MM.1S (cell line): ENCODE results near the gene NPW.
"Not testable (repeated sequence)": the region's sequence is repeated elsewhere in the genome, so short reads cannot be mapped to it uniquely, and the experiment has no call there.

Experiments
- DNase-seq: peaks from one replicate; pipeline ENCODE4 v3.0.0-alpha.2; 2015
- H2AFZ ChIP-seq: fragments of 300-600 bp; sonication (generic); 2 replicates; pipeline ENCODE4 v1.6.0; 2016; ENCODE audit warnings: antibody characterized with exemption, low read length
- H3F3A ChIP-seq: fragments of 300-600 bp; sonication (generic); 2 replicates; pipeline ENCODE4 v1.6.1; 2016; ENCODE audit warnings: mild to moderate bottlenecking, antibody characterized with exemption, low read length, moderate library complexity, mixed read lengths; ENCODE audit not compliant: insufficient read depth
- H3K27ac ChIP-seq: fragments of 300-600 bp; sonication (generic); 2 replicates; pipeline ENCODE4 v1.5.1; 2016; ENCODE audit warnings: mild to moderate bottlenecking, low read length
- H3K27me3 ChIP-seq: fragments of 300-600 bp; sonication (generic); replicated peaks from 2 replicates; pipeline ENCODE4 v1.6.0; 2016; ENCODE audit warnings: low read length; ENCODE audit not compliant: insufficient read depth
- H3K36me3 ChIP-seq: fragments of 300-600 bp; sonication (generic); replicated peaks from 2 replicates; pipeline ENCODE4 v1.6.1; 2016; ENCODE audit warnings: mild to moderate bottlenecking, low read length, mixed read lengths; ENCODE audit not compliant: insufficient read depth
- H3K4me1 ChIP-seq: fragments of 300-600 bp; sonication (generic); 2 replicates; pipeline ENCODE4 v1.6.1; 2016; ENCODE audit warnings: low read length, mixed read lengths
- H3K4me2 ChIP-seq: fragments of 300-600 bp; sonication (generic); 2 replicates; pipeline ENCODE4 v1.6.0; 2016; ENCODE audit warnings: low read depth, low read length
- H3K4me3 ChIP-seq: fragments of 300-600 bp; sonication (generic); 2 replicates; pipeline ENCODE4 v1.5.1; 2016; ENCODE audit warnings: low read length, mixed read lengths
- H3K79me2 ChIP-seq: fragments of 300-600 bp; sonication (generic); 2 replicates; pipeline ENCODE4 v1.6.1; 2016; ENCODE audit warnings: mixed run types, low read length, mixed read lengths
- H3K9ac ChIP-seq: fragments of 300-600 bp; sonication (generic); 2 replicates; pipeline ENCODE4 v1.6.1; 2016; ENCODE audit warnings: low read length, mixed read lengths
- H3K9me2 ChIP-seq: fragments of 300-600 bp; sonication (generic); replicated peaks from 2 replicates; pipeline ENCODE4 v1.6.1; 2016; ENCODE audit warnings: mild to moderate bottlenecking, low read length, mixed read lengths; ENCODE audit not compliant: insufficient read depth
- H3K9me3 ChIP-seq: fragments of 300-600 bp; sonication (generic); replicated peaks from 2 replicates; pipeline ENCODE4 v1.6.1; 2016; ENCODE audit warnings: mild to moderate bottlenecking, low read length, mixed read lengths; ENCODE audit not compliant: insufficient read depth
- H4K20me1 ChIP-seq: fragments of 300-600 bp; sonication (generic); 2 replicates; pipeline ENCODE4 v1.6.1; 2016; ENCODE audit warnings: mild to moderate bottlenecking, low read length, moderate library complexity, mixed read lengths; ENCODE audit not compliant: insufficient read depth
- CTCF ChIP-seq: fragments of 300-600 bp; sonication (generic); IDR thresholded peaks from 2 replicates; pipeline ENCODE4 v1.5.1; 2016; ENCODE audit warnings: antibody characterized with exemption, low read length, mixed read lengths
- EZH2 ChIP-seq: fragments of 300-600 bp; sonication (generic); optimal IDR thresholded peaks from 2 replicates; pipeline ENCODE3; 2017; ENCODE audit warnings: low read depth, mild to moderate bottlenecking, antibody characterized with exemption, low read length, mixed read lengths
- EZH2phosphoT487 ChIP-seq: fragments of 300-600 bp; sonication (generic); IDR thresholded peaks from 2 replicates; pipeline ENCODE4 v1.6.1; 2018; ENCODE audit warnings: antibody characterized with exemption, low read length

NPW gene

GRCh38 chr16:2008631-2009163 lies 10.9 kb upstream of the NPW start:
- peak; percentile 34 for DNase-seq
- peaks cover 6% of the 10 kb centered on the region; the same call in 1 of the 2 replicates for H4K20me1 ChIP-seq
- H3K4me1 ChIP-seq, result peaks cover 17% of the 10 kb centered on the region; the same call in 1 of the 2 replicates

GRCh38 chr16:2009164-2009711 lies 10.3 kb upstream of the NPW start:
- H2AFZ ChIP-seq, result peak overlapping the region; percentile 17; the same call in 1 of the 2 replicates
- H3K4me3 ChIP-seq, result peak overlapping the region; percentile 92
- H3K9ac ChIP-seq, result peak overlapping the region; percentile 89
- H3K9me2 ChIP-seq, result no peaks in the 10 kb centered on the region
- peak overlapping the region; percentile 47; the same call in 1 of the 2 replicates for H3K27ac ChIP-seq
- peaks cover 60% of the 10 kb centered on the region for H3K79me2 ChIP-seq
- no peaks in the 10 kb centered on the region for H3F3A ChIP-seq
- no peaks in the 10 kb centered on the region for H3K36me3 ChIP-seq
- H4K20me1 ChIP-seq, result peaks cover 6% of the 10 kb centered on the region; the same call in 1 of the 2 replicates
- TF ChIP-seq EZH2, result no peak
- no peak for TF ChIP-seq CTCF
- no peak for TF ChIP-seq EZH2phosphoT487
- peak; percentile 22 for DNase-seq
- peak overlapping the region; percentile 96 for H3K4me2 ChIP-seq
- H3K4me1 ChIP-seq, result peaks cover 17% of the 10 kb centered on the region; the same call in 1 of the 2 replicates
- H3K9me3 ChIP-seq, result no peaks in the 10 kb centered on the region
- no peaks in the 10 kb centered on the region for H3K27me3 ChIP-seq

More at GRCh38 chr16:2008631-2009163, 10.9 kb upstream of the NPW start:
- H3K27me3 ChIP-seq, result no peaks in the 10 kb centered on the region
- no peaks in the 10 kb centered on the region for H3K9me2 ChIP-seq
- peak overlapping the region; percentile 92 for H3K4me3 ChIP-seq
- peaks cover 65% of the 10 kb centered on the region for H3K79me2 ChIP-seq
- H2AFZ ChIP-seq, result peak overlapping the region; percentile 17; the same call in 1 of the 2 replicates
- H3K4me2 ChIP-seq, result peak overlapping the region; percentile 96
- peak overlapping the region; percentile 47; the same call in 1 of the 2 replicates for H3K27ac ChIP-seq
- H3K9me3 ChIP-seq, result no peaks in the 10 kb centered on the region
- H3F3A ChIP-seq, result no peaks in the 10 kb centered on the region
- no peaks in the 10 kb centered on the region for H3K36me3 ChIP-seq
- TF ChIP-seq EZH2phosphoT487, result no peak
- TF ChIP-seq CTCF, result no peak
- no peak for TF ChIP-seq EZH2
- peak overlapping the region; percentile 89 for H3K9ac ChIP-seq

GRCh38 chr16:2009791-2010510 lies 9.6 kb upstream of the NPW start, which contains the start of gene ZNF598:
ZNF598 (minus strand) TSS chr16:2009821.
- Histone ChIP-seq H3K9ac (peak within 1 kb of the TSS; percentile 89), H3K4me2 (peak within 1 kb of the TSS; percentile 96), H3K9me2 (no peaks in the 10 kb centered on the region), H3K27me3 (no peaks in the 10 kb centered on the region), H2AFZ (peak within 1 kb of the TSS; percentile 66), H3K27ac (peak within 1 kb of the TSS; percentile 47; the same call in 1 of the 2 replicates), H3K4me1 (peaks cover 17% of the 10 kb centered on the region; the same call in 1 of the 2 replicates), H3K4me3 (peak within 1 kb of the TSS; percentile 92), H3K79me2 (peaks cover 53% of the 10 kb centered on the region), H3K9me3 (no peaks in the 10 kb centered on the region), H3K36me3 (no peaks in the 10 kb centered on the region), H3F3A (no peaks in the 10 kb centered on the region), H4K20me1 (peaks cover 6% of the 10 kb centered on the region; the same call in 1 of the 2 replicates)
- no peak for TF ChIP-seq EZH2
- no peak for TF ChIP-seq CTCF
- no peak for TF ChIP-seq EZH2phosphoT487
- DNase-seq, result peak; percentile 91

- H2AFZ ChIP-seq, H3K36me3 ChIP-seq, H3K27ac ChIP-seq, H3K4me3 ChIP-seq, H3K4me2 ChIP-seq, H3K9me2 ChIP-seq, H3F3A ChIP-seq, DNase-seq, H3K27me3 ChIP-seq, H3K9ac ChIP-seq, H4K20me1 ChIP-seq, H3K9me3 ChIP-seq: not testable (repeated sequence)
- Histone ChIP-seq H3K79me2 (peaks cover 35% of the 10 kb centered on the region), H3K4me1 (peaks cover 17% of the 10 kb centered on the region; the same call in 1 of the 2 replicates)
These were observed 7.9 kb upstream of the NPW start for GRCh38 chr16:2011726-2012125.
